Testis (tissue), 2 donors: Measurements from ENCODE around the gene DACH1.

Experiments used
- CTCF ChIP-seq, 3 experiments: fragments of 450-650 bp in 2 of 3; fragments of 200-600 bp in 1 of 3; sonication (generic) in 1 of 3; IDR thresholded peaks; one replicate each; pipeline ENCODE4 v1.5.1; 2016 to 2019; ENCODE audit warnings: antibody characterized with exemption in 3 of 3, mild to moderate bottlenecking in 2 of 3, moderate library complexity in 1 of 3
- POLR2A ChIP-seq: fragments of 450-650 bp; IDR thresholded peaks from one replicate; pipeline ENCODE4 v1.6.1; 2017; ENCODE audit warnings: antibody characterized with exemption, mild to moderate bottlenecking, moderate library complexity

GRCh38 chr13:71514900-71515743 is 351.9 kb downstream of the DACH1 start:
- TF ChIP-seq CTCF (IDR thresholded peaks at IDR 0.05): no peak
- no peak for TF ChIP-seq POLR2A
